Breast epithelium (tissue), 4 donors: Measurements from ENCODE around the gene ZNF622. TPM values are rescaled to one million over a fixed set of nuclear protein-coding genes. Genes with fewer than 3 reads are reported as not detected.

ENCODE experiments used
- DNase-seq, 2 donors: peaks; one replicate each; pipeline ENCODE4 v3.0.0-alpha.2; 2019; ENCODE audit warnings: low spot score in 2 of 2
- H3K27ac ChIP-seq, 2 donors: fragments of 200-600 bp; sonication (generic) in 1 of 2; one replicate each; pipeline ENCODE4 v1.5.1; 2016 to 2019; ENCODE audit warnings: mild to moderate bottlenecking in 1 of 2
- H3K27me3 ChIP-seq, 2 donors: fragments of 200-600 bp; sonication (generic) in 1 of 2; one replicate each; pipeline versions ENCODE4 v1.5.1 to v1.6.0; 2017 to 2019; ENCODE audit warnings: control low read depth in 1 of 2, mild to moderate bottlenecking in 1 of 2
- H3K36me3 ChIP-seq: fragments of 200-600 bp; one replicate; pipeline ENCODE4 v1.5.1; 2019
- H3K4me1 ChIP-seq, 2 donors: fragments of 200-600 bp; sonication (generic); one replicate each; pipeline ENCODE4 v1.5.1; 2016 to 2019; ENCODE audit warnings: control low read depth in 1 of 2
- H3K4me3 ChIP-seq, 3 donors: fragments of 200-600 bp; sonication (generic); 1 replicate in 2 of 3; 2 replicates in 1 of 3; pipeline ENCODE4 v1.5.1; 2016 to 2019; ENCODE audit warnings: mild to moderate bottlenecking in 3 of 3, moderate library complexity in 2 of 3
- H3K9me3 ChIP-seq, 2 donors: fragments of 200-600 bp; sonication (generic) in 1 of 2; one replicate each; pipeline ENCODE4 v1.5.1; 2016 to 2019; ENCODE audit warnings: control low read depth in 1 of 2
- POLR2A ChIP-seq: fragments of 450-650 bp; IDR thresholded peaks from one replicate; pipeline ENCODE4 v1.6.1; 2016; ENCODE audit warnings: antibody characterized with exemption, mild to moderate bottlenecking, moderate library complexity
- POLR2AphosphoS5 ChIP-seq, 3 donors: sonication (generic); formaldehyde crosslinking; IDR thresholded peaks; one replicate each; pipeline ENCODE4 v1.6.1; 2017; ENCODE audit warnings: antibody characterized with exemption in 3 of 3
- intact Hi-C: fragments of 100-400 bp; cut with DNase I; formaldehyde crosslinking; loops from one replicate; pipeline ENCODE4 v1.15.1; 2023; ENCODE audit warnings: low total_unique reads
- total RNA-seq, 3 donors: library from RNA; depleted of rRNA; stranded (reverse); fragments of >200 nt; gene quantifications; one replicate each; pipeline ENCODE4 v1.1.0, GENCODE V29; 2016
- TF ChIP-seq, protein P1 (sequence below), 3 donors: fragments of 450-650 bp; IDR thresholded peaks; one replicate each; pipeline ENCODE4 v1.5.1; 2016 to 2017; ENCODE audit warnings: antibody characterized with exemption in 3 of 3, mild to moderate bottlenecking in 3 of 3, moderate library complexity in 3 of 3

ZNF622 gene
- total RNA-seq, 3 donors from 2014 or later = 27.9 to 37.6 (median 31.3) TPM

DNA sequence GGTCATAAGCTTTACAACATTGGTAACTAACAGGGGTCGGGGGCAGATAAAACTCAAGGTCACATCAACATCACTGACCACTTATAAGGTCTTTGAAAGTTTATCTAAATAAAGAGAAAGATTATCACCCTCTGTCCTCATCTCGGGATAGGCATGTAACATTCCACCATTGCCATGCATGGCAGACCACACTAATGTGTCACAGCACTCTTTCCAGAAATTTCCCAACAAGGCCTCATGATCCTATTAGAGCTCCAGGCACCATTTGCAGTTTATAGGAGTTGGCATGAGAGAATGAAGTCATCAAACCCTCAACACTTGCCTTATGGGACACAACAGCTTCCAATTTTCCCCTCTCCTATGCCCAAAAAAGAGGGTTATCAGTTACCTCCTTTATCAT is 31.9 kb upstream of the ZNF622 start:
- no peaks in the 10 kb centered on the region for H3K36me3 ChIP-seq
- intact Hi-C loops = no loop called here
- H3K27ac ChIP-seq = no peak overlapping the region
- H3K4me1 ChIP-seq = peaks cover 0 to 15% of the 10 kb centered on the region in 2 donors
- TF ChIP-seq POLR2AphosphoS5 (IDR thresholded peaks at IDR 0.05) (no peak), POLR2A (no peak)
- TF ChIP-seq, protein P1, sequence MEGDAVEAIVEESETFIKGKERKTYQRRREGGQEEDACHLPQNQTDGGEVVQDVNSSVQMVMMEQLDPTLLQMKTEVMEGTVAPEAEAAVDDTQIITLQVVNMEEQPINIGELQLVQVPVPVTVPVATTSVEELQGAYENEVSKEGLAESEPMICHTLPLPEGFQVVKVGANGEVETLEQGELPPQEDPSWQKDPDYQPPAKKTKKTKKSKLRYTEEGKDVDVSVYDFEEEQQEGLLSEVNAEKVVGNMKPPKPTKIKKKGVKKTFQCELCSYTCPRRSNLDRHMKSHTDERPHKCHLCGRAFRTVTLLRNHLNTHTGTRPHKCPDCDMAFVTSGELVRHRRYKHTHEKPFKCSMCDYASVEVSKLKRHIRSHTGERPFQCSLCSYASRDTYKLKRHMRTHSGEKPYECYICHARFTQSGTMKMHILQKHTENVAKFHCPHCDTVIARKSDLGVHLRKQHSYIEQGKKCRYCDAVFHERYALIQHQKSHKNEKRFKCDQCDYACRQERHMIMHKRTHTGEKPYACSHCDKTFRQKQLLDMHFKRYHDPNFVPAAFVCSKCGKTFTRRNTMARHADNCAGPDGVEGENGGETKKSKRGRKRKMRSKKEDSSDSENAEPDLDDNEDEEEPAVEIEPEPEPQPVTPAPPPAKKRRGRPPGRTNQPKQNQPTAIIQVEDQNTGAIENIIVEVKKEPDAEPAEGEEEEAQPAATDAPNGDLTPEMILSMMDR (IDR thresholded peaks at IDR 0.05) = no peak
- no peak overlapping the region for H3K4me3 ChIP-seq
- peaks cover 8 to 16% of the 10 kb centered on the region in 2 donors for H3K9me3 ChIP-seq
- DNase-seq = no peak
- no peaks in the 10 kb centered on the region for H3K27me3 ChIP-seq

DNA sequence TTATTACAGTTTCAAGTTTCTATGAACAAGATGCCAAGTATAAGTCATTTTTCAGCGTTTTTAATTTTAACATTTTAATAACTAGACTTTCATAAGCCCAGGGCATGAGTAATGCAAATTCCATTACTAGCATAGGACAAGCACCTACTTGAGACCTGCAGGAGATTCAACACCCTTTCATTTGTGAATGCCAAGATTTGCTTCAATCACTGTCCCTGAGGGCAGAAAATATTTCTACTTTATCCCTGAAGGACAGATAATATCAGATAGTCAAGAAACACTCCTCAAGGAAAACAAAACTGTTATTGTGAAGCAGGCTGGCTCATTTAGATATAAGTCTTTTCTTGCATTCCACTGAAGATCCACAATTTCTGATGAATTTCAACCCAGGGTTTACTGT is 27.7 kb upstream of the ZNF622 start:
- Histone ChIP-seq H3K27ac (peak overlapping the region; percentile 82 to 83), H3K9me3 (peaks cover 8 to 16% of the 10 kb centered on the region in 2 donors), H3K36me3 (no peaks in the 10 kb centered on the region), H3K27me3 (no peaks in the 10 kb centered on the region), H3K4me1 (peaks cover 0 to 16% of the 10 kb centered on the region in 2 donors), H3K4me3 (no peak overlapping the region)
- TF ChIP-seq, protein P1 (IDR thresholded peaks at IDR 0.05) = no peak
- TF ChIP-seq POLR2A (no peak), POLR2AphosphoS5 (IDR thresholded peaks at IDR 0.05) (no peak)
- DNase-seq = no peak
- intact Hi-C loops = no loop called here

DNA sequence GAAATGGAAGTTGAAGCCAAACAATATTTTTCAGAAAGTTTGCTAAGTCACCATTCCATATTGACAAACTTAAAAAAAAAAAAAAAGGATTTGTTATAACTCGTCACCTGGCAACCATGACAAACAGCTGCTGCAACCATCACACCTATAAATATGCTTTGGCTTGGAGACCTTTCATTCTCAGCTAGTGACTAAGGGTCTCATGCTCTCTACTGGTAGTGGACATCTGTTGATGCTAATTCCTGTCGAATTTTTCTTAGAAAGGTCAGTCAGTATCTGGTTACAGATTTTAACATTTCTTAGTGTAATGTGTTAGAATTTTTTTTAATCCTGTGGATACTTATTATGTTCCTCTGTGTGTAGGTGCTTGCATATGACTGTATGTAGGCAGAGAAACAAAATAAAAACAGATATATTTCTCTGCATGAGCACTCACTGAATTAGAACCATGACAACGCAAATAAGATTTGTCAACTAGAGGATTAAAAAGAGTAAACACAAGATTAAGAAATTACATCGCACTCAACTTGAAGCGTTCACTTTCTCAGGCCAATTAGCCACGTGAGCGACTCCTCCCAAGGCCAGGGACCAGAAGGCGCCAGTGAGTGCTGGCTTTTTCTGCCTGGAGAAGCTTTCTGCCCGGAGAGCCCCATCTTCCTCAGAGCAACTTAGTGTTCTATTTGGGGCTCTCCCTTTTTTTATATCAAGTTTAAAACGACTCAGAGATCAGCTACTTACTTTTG is 27.0 kb upstream of the ZNF622 start:
- no peak overlapping the region for H3K4me3 ChIP-seq

DNA sequence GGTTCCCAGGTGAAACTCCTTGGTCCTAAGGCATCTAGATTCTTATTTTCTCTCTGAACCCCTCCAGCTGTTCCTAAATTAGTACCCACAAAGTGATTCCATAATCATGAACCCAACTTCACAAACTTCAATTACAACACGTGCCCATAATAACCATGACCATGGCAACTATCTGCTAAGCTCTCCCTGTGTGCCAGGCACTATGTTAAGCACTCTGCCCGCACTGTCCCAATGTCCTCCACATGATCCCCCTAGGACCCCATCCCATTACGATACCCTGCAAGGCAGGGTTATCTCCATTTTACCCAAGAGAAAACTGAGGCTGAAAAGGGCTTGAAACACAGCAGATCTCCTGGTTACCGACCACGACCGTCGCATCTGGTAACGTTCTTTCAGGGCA is 25.3 kb upstream of the ZNF622 start:
- peaks cover 0 to 16% of the 10 kb centered on the region in 2 donors for H3K4me1 ChIP-seq
- intact Hi-C loops = no loop called here
- H3K4me3 ChIP-seq = no peak overlapping the region
- H3K36me3 ChIP-seq = no peaks in the 10 kb centered on the region
- no peaks in the 10 kb centered on the region for H3K27me3 ChIP-seq
- TF ChIP-seq POLR2A (no peak), POLR2AphosphoS5 (IDR thresholded peaks at IDR 0.05) (no peak)
- TF ChIP-seq, protein P1 (IDR thresholded peaks at IDR 0.05) = no peak
- no peak for DNase-seq
- H3K27ac ChIP-seq = no peak overlapping the region
- peaks cover 8 to 10% of the 10 kb centered on the region in 2 donors for H3K9me3 ChIP-seq

More for the DNA sequence above, 27.0 kb upstream of the ZNF622 start:
- Histone ChIP-seq H3K36me3 (no peaks in the 10 kb centered on the region), H3K27me3 (no peaks in the 10 kb centered on the region), H3K27ac (peak overlapping the region; percentile 82 to 83), H3K9me3 (peaks cover 8 to 16% of the 10 kb centered on the region in 2 donors), H3K4me1 (peaks cover 0 to 16% of the 10 kb centered on the region in 2 donors)
- TF ChIP-seq POLR2AphosphoS5 (IDR thresholded peaks at IDR 0.05) (peak in 1 of 3 donors; percentile 47), POLR2A (no peak)
- intact Hi-C loops = no loop called here
- peak in 1 of 2 donors; percentile 47 for DNase-seq

DNA sequence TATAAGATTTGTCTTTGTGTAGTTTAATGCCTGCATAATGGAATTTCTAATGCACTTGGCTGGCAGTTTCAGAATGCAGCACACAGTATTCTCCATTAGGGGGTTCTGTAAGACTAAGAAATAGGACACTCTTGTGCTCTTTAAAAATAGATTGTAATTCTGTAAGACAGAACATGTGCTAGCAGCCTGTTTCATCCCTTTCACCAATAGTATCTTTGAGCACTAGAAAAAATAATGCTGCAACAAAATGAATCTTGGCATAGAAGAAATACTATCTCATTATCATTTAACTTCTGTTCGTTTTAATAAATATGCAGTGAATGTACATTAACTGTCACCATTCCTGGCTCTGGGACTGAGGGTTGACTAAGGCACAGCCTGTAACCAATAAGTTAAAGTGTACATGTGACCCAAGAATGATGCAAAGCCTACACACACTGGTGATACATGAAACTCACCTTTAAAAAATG is 23.8 kb upstream of the ZNF622 start:
- H3K9me3 ChIP-seq = no peaks in the 10 kb centered on the region
- H3K36me3 ChIP-seq = no peaks in the 10 kb centered on the region
- H3K27ac ChIP-seq = no peak overlapping the region
- H3K27me3 ChIP-seq = no peaks in the 10 kb centered on the region
- DNase-seq = no peak
- TF ChIP-seq, protein P1 (IDR thresholded peaks at IDR 0.05) = peak; percentile 68 to 81 (median 72)
- TF ChIP-seq POLR2AphosphoS5 (IDR thresholded peaks at IDR 0.05) = no peak
- peaks cover 0 to 16% of the 10 kb centered on the region in 2 donors for H3K4me1 ChIP-seq
- intact Hi-C loops = loop anchor here (10.0 kb wide), 1 partner anchor 175 kb away; no protein-coding TSS in a partner anchor
- H3K4me3 ChIP-seq = no peak overlapping the region
